ENCODE data around the gene MDH2.

DNA sequence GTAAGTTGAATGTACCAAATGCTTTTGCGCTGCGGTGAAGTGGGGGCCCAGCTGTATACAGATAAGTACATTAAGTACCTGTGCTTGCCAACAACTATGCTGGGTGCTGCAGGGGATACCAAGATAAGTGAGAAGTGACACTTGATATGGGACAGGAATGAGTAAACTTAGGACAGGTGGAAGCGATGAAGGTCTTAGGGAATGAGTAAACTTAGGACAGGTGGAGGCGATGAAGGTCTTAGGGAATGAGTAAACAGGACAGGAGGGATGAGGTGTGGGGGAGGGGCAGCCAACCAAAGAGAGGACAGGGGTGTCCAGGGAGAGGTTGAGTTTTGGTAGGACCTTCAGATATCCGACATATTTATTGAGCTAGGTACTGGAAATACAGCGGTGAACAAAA, 1.4 kb downstream of the MDH2 start:
- TF ChIP-seq, protein P1, sequence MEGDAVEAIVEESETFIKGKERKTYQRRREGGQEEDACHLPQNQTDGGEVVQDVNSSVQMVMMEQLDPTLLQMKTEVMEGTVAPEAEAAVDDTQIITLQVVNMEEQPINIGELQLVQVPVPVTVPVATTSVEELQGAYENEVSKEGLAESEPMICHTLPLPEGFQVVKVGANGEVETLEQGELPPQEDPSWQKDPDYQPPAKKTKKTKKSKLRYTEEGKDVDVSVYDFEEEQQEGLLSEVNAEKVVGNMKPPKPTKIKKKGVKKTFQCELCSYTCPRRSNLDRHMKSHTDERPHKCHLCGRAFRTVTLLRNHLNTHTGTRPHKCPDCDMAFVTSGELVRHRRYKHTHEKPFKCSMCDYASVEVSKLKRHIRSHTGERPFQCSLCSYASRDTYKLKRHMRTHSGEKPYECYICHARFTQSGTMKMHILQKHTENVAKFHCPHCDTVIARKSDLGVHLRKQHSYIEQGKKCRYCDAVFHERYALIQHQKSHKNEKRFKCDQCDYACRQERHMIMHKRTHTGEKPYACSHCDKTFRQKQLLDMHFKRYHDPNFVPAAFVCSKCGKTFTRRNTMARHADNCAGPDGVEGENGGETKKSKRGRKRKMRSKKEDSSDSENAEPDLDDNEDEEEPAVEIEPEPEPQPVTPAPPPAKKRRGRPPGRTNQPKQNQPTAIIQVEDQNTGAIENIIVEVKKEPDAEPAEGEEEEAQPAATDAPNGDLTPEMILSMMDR (IDR thresholded peaks at IDR 0.05), result no peak
- no peak for TF ChIP-seq POLR2A (IDR thresholded peaks at IDR 0.05)
